ENCODE data around the gene GLYATL3. TPM values are rescaled to one million over a fixed set of nuclear protein-coding genes. Genes with fewer than 3 reads are reported as not detected.
"Not testable (repeated sequence)": the region's sequence is repeated elsewhere in the genome, so short reads cannot be mapped to it uniquely, and the experiment has no call there.

GLYATL3 gene
- polyA plus RNA-seq, 2 donors, result not detected

DNA sequence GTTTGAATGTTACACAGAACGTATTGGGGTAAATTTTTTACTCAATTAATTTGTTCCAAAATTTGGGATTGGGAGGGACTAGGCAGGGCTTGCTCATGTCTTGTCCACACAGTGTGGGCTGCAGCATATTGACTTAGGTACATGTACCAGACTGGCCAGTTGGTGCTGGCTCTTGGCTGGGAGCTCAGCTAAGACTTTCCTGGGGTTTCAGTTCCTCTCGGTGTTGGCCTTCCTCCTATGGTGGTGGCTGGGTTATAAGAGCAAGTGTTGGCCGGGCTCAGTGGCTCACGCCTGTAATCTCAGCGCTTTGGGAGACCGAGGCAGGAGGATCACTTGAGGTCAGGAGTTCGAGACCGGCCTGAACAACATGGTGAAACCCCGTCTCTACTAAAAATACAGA, 31.7 kb upstream of the GLYATL3 start:
- Histone ChIP-seq H3K9me3 (ENCODE audit: control insufficient read depth in 2 of 2, insufficient read depth in 1 of 2, low read depth in 1 of 2, low read length in 1 of 2) (no peaks in the 10 kb centered on the region), H3K27ac (ENCODE audit: low read depth in 2 of 2, low read length in 1 of 2) (no peak overlapping the region), H3K4me3 (ENCODE audit: low read depth in 1 of 2, low read length in 2 of 2) (no peak overlapping the region), H3K4me1 (ENCODE audit: control insufficient read depth in 2 of 2, insufficient read depth in 2 of 2, low read length in 1 of 2) (no peaks in the 10 kb centered on the region), H3K27me3 (ENCODE audit: control insufficient read depth in 1 of 2, insufficient read depth in 2 of 2, low read length in 2 of 2) (no peaks in the 10 kb centered on the region), H3K36me3 (ENCODE audit: control insufficient read depth in 2 of 2, insufficient read depth in 2 of 2, low read length in 1 of 2) (no peaks in the 10 kb centered on the region)
- 95 to 96% methylated on average over 9 of the region's 9 CpGs for WGBS, 2 donors

DNA sequence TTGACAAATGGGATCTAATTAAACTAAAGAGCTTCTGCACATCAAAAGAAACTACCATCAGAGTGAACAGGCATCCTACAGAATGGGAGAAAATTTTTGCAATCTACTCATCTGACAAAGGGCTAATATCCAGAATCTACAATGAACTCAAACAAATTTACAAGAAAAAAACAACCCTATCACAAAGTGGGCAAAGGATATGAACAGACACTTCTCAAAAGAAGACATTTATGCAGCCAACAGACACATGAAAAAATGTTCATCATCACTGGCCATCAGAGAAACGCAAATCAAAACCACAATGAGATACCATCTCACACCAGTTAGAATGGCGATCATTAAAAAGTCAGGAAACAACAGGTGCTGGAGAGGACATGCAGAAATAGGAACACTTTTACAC, 23.2 kb upstream of the GLYATL3 start:
- H3K4me3 ChIP-seq (ENCODE audit: low read depth in 1 of 2, low read length in 2 of 2), result not testable (repeated sequence)
- WGBS, 2 donors, result 79 to 86% methylated on average over 2 of the region's 2 CpGs

DNA sequence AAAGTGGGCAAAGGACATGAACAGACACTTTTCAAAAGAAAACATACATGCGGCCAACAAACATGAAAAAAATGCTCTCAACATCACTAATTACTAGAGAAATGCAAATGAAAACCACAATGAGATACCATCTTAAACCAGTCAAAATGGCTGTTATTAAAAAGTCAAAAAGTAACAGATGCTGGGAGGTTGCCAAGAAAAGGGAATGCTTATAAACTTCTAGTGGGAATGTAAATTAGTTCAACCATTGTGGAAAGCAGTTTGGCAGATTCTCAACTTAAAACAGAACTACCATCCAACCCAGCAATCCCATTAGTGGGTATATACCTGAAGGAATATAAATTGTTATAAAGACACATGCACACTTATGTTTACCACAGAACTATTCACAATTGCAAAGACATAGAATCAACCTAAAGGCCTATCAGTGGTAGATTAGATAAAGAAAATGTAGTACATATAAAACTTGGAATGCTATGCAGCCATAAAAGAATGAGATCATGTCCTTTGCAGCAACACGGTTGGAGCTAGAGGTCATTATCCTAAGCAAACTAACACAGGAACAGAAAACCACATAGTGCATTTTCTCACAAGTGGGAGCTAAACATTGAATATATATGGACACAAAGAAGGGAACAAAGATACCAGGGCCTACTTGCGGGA, 20.3 kb upstream of the GLYATL3 start:
- Histone ChIP-seq H3K27me3 (ENCODE audit: control insufficient read depth in 1 of 2, insufficient read depth in 2 of 2, low read length in 2 of 2) (no peaks in the 10 kb centered on the region), H3K36me3 (ENCODE audit: control insufficient read depth in 2 of 2, insufficient read depth in 2 of 2, low read length in 1 of 2) (peaks cover 0 to 3% of the 10 kb centered on the region in 2 donors), H3K27ac (ENCODE audit: low read depth in 2 of 2, low read length in 1 of 2) (no peak overlapping the region), H3K9me3 (ENCODE audit: control insufficient read depth in 2 of 2, insufficient read depth in 1 of 2, low read depth in 1 of 2, low read length in 1 of 2) (no peaks in the 10 kb centered on the region), H3K4me3 (ENCODE audit: low read depth in 1 of 2, low read length in 2 of 2) (no peak overlapping the region), H3K4me1 (ENCODE audit: control insufficient read depth in 2 of 2, insufficient read depth in 2 of 2, low read length in 1 of 2) (no peaks in the 10 kb centered on the region)
- 80 to 95% methylated on average over 3 of the region's 3 CpGs for WGBS, 2 donors

More for the DNA sequence above, 23.2 kb upstream of the GLYATL3 start:
- not testable (repeated sequence) for H3K9me3 ChIP-seq (ENCODE audit: control insufficient read depth in 2 of 2, insufficient read depth in 1 of 2, low read depth in 1 of 2, low read length in 1 of 2); H3K36me3 ChIP-seq (ENCODE audit: control insufficient read depth in 2 of 2, insufficient read depth in 2 of 2, low read length in 1 of 2); H3K27me3 ChIP-seq (ENCODE audit: control insufficient read depth in 1 of 2, insufficient read depth in 2 of 2, low read length in 2 of 2); H3K4me1 ChIP-seq (ENCODE audit: control insufficient read depth in 2 of 2, insufficient read depth in 2 of 2, low read length in 1 of 2); H3K27ac ChIP-seq (ENCODE audit: low read depth in 2 of 2, low read length in 1 of 2)

DNA sequence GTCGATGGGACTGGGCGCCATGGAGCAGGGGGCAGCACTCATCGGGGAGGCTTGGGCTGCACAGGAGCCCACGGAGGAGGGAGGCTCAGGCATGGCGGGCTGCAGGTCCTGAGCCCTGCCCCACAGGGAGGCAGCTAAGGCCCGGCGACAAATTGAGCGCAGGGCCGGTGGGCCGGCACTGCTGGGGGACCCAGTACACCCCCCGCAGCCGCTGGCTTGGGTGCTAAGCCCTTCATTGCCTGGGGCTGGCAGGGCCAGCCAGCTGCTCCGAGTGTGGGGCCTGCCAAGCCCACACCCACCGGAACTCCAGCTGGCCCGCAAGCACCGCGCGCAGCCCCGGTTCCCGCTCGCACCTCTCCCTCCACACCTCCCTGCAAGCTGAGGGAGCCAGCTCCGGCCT, 17.9 kb upstream of the GLYATL3 start:
- H3K4me1 ChIP-seq (ENCODE audit: control insufficient read depth in 2 of 2, insufficient read depth in 2 of 2, low read length in 1 of 2); H3K4me3 ChIP-seq (ENCODE audit: low read depth in 1 of 2, low read length in 2 of 2); H3K27me3 ChIP-seq (ENCODE audit: control insufficient read depth in 1 of 2, insufficient read depth in 2 of 2, low read length in 2 of 2); H3K27ac ChIP-seq (ENCODE audit: low read depth in 2 of 2, low read length in 1 of 2); H3K9me3 ChIP-seq (ENCODE audit: control insufficient read depth in 2 of 2, insufficient read depth in 1 of 2, low read depth in 1 of 2, low read length in 1 of 2); H3K36me3 ChIP-seq (ENCODE audit: control insufficient read depth in 2 of 2, insufficient read depth in 2 of 2, low read length in 1 of 2): not testable (repeated sequence)
- WGBS, 2 donors, result 98 to 99% methylated on average over 19 to 22 of the region's 22 CpGs

DNA sequence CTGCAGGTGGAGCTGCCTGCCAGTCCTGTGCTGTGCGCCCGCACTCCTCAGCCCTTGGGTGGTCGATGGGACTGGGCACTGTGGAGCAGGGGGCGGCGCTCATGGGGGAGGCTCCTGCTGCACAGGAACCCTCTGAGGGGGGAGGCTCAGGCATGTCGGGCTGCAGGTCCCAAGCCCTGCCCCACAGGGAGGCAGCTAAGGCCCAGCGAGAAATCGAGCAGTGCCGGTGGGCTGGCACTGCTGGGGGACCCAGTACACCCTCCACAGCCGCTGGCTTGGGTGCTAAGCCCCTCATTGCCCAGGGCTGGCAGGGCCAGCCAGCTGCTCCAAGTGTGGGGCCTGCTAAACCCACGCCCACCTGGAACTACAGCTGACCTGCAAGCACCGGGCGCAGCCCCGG, 16.3 kb upstream of the GLYATL3 start:
- not testable (repeated sequence) for H3K27me3 ChIP-seq (ENCODE audit: control insufficient read depth in 1 of 2, insufficient read depth in 2 of 2, low read length in 2 of 2); H3K36me3 ChIP-seq (ENCODE audit: control insufficient read depth in 2 of 2, insufficient read depth in 2 of 2, low read length in 1 of 2); H3K27ac ChIP-seq (ENCODE audit: low read depth in 2 of 2, low read length in 1 of 2); H3K4me1 ChIP-seq (ENCODE audit: control insufficient read depth in 2 of 2, insufficient read depth in 2 of 2, low read length in 1 of 2); H3K4me3 ChIP-seq (ENCODE audit: low read depth in 1 of 2, low read length in 2 of 2); H3K9me3 ChIP-seq (ENCODE audit: control insufficient read depth in 2 of 2, insufficient read depth in 1 of 2, low read depth in 1 of 2, low read length in 1 of 2)
- WGBS, 2 donors, result 94 to 95% methylated on average over 14 of the region's 14 CpGs

DNA sequence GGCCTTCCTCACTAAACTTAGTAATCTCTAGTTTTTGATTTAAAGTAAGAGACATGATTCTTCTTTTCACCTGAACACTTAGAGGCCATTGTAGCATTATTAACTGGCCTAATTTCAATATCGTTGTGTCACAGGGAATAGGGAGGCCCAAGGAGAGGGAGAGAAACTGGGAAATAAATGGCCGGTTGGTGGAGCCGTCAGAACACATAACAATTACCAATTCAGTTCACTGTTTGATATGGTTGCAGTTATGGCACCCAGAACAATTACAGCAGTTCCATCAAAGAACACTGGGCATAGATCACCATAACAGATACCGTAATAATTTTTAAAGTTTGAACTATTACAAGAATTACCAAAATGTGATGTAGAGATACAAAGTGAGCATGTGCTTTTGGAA, 9.1 kb upstream of the GLYATL3 start:
- H3K36me3 ChIP-seq (ENCODE audit: control insufficient read depth in 2 of 2, insufficient read depth in 2 of 2, low read length in 1 of 2), result peaks cover 0 to 2% of the 10 kb centered on the region in 2 donors
- H3K4me3 ChIP-seq (ENCODE audit: low read depth in 1 of 2, low read length in 2 of 2), result no peak overlapping the region
- no peaks in the 10 kb centered on the region for H3K27me3 ChIP-seq (ENCODE audit: control insufficient read depth in 1 of 2, insufficient read depth in 2 of 2, low read length in 2 of 2)
- no peak overlapping the region for H3K27ac ChIP-seq (ENCODE audit: low read depth in 2 of 2, low read length in 1 of 2)
- 94 to 96% methylated on average over 4 of the region's 4 CpGs for WGBS, 2 donors
- no peaks in the 10 kb centered on the region for H3K4me1 ChIP-seq (ENCODE audit: control insufficient read depth in 2 of 2, insufficient read depth in 2 of 2, low read length in 1 of 2)
- H3K9me3 ChIP-seq (ENCODE audit: control insufficient read depth in 2 of 2, insufficient read depth in 1 of 2, low read depth in 1 of 2, low read length in 1 of 2), result no peaks in the 10 kb centered on the region

DNA sequence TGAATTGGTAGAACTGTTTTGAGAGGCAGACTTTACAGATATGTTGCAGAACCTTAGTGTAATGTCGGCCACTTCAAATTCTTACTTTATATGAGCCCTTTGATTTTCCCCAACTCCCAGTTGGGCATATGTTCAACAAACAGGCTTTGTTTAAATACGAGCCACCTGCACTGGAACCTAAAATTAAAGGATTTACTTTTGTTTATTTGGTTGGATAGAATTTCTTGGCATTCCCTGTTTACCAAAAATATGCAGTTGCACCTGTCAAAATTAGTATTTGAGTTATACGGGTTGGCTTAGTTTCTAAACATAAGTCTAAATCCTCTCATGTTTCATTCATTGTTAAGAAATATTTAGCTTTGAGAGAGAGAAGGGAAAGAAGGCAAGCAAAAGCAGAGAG, 2.4 kb upstream of the GLYATL3 start:
- no peaks in the 10 kb centered on the region for H3K4me1 ChIP-seq (ENCODE audit: control insufficient read depth in 2 of 2, insufficient read depth in 2 of 2, low read length in 1 of 2)
- H3K4me3 ChIP-seq (ENCODE audit: low read depth in 1 of 2, low read length in 2 of 2), result no peak overlapping the region
- H3K27me3 ChIP-seq (ENCODE audit: control insufficient read depth in 1 of 2, insufficient read depth in 2 of 2, low read length in 2 of 2), result no peaks in the 10 kb centered on the region
- peaks cover 0 to 2% of the 10 kb centered on the region in 2 donors for H3K36me3 ChIP-seq (ENCODE audit: control insufficient read depth in 2 of 2, insufficient read depth in 2 of 2, low read length in 1 of 2)
- WGBS, 2 donors, result 41 to 58% methylated on average over 3 of the region's 3 CpGs
- H3K27ac ChIP-seq (ENCODE audit: low read depth in 2 of 2, low read length in 1 of 2), result no peak overlapping the region
- H3K9me3 ChIP-seq (ENCODE audit: control insufficient read depth in 2 of 2, insufficient read depth in 1 of 2, low read depth in 1 of 2, low read length in 1 of 2), result no peaks in the 10 kb centered on the region

DNA sequence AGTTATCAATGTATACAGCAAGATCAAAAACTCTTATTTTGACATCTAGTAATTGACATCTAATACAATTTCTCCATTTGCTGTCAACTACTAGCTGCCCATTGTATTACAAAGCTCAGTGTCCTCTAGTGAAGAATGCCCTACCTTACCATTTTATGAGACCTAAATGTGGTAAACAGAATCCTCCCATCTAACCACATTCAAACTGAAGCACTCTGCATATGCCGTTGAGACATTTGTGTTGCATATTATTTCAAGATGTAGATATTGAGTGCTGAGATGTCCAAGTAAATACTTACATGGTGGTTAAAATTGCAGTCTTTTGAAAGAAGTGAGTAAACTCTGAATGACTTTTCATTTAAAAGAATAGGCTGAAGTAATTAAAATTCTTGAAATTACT, 597 bp upstream of the GLYATL3 start:
- Histone ChIP-seq H3K36me3 (ENCODE audit: control insufficient read depth in 2 of 2, insufficient read depth in 2 of 2, low read length in 1 of 2) (no peaks in the 10 kb centered on the region), H3K27me3 (ENCODE audit: control insufficient read depth in 1 of 2, insufficient read depth in 2 of 2, low read length in 2 of 2) (no peaks in the 10 kb centered on the region), H3K4me3 (ENCODE audit: low read depth in 1 of 2, low read length in 2 of 2) (no peak overlapping the region), H3K4me1 (ENCODE audit: control insufficient read depth in 2 of 2, insufficient read depth in 2 of 2, low read length in 1 of 2) (no peaks in the 10 kb centered on the region), H3K27ac (ENCODE audit: low read depth in 2 of 2, low read length in 1 of 2) (no peak overlapping the region), H3K9me3 (ENCODE audit: control insufficient read depth in 2 of 2, insufficient read depth in 1 of 2, low read depth in 1 of 2, low read length in 1 of 2) (no peaks in the 10 kb centered on the region)
- 89 to 91% methylated on average over 1 of the region's 1 CpG for WGBS, 2 donors

DNA sequence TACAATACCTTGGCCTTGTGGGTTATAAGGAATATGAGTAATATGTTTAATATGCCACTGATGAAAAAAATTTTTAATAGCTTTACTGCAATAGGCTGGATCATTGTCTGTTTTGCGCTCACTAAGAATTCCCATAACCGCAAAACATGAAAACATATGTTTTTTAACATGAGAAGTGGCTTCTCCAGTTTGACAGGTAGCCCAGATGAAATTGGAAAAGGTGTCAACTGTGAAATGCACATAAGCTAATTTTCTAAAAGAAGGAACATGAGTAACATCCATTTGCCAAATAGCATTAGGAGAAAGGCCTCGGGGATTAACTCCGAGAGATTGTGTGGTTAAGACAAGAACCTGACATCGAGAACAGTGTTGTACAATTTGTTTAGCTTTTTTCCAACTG, 4.9 kb downstream of the GLYATL3 start:
- no peaks in the 10 kb centered on the region for H3K27me3 ChIP-seq (ENCODE audit: control insufficient read depth in 1 of 2, insufficient read depth in 2 of 2, low read length in 2 of 2)
- no peaks in the 10 kb centered on the region for H3K9me3 ChIP-seq (ENCODE audit: control insufficient read depth in 2 of 2, insufficient read depth in 1 of 2, low read depth in 1 of 2, low read length in 1 of 2)
- H3K27ac ChIP-seq (ENCODE audit: low read depth in 2 of 2, low read length in 1 of 2), result no peak overlapping the region
- no peak overlapping the region for H3K4me3 ChIP-seq (ENCODE audit: low read depth in 1 of 2, low read length in 2 of 2)
- 45 to 74% methylated on average over 5 of the region's 5 CpGs for WGBS, 2 donors
- H3K36me3 ChIP-seq (ENCODE audit: control insufficient read depth in 2 of 2, insufficient read depth in 2 of 2, low read length in 1 of 2), result no peaks in the 10 kb centered on the region
- no peaks in the 10 kb centered on the region for H3K4me1 ChIP-seq (ENCODE audit: control insufficient read depth in 2 of 2, insufficient read depth in 2 of 2, low read length in 1 of 2)

DNA sequence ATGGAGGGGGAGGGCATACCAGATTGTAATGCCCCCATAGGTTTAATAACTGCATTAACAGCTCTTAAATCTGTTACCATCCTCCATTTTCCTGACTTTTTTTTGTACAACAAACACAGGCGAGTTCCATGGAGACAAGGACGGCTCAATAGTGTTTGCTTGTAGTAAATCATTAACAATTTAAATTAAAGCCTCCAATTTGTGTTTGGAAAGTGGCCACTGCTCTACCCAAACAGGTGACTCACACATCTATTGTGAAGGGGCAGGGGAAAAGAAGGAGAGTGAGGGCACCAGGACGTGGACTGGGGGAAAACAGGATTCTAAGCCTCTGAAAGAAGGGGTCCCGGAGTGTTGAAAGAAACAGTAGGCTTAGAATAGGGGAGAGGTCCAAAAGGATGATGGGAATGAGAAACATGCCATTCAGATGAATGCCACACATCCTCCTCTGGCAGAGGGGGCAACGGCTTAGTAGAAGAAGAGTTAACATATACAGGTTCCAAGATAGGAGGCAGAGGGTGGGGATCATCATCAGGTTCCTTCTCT, 6.9 kb downstream of the GLYATL3 start:
- H3K27ac ChIP-seq (ENCODE audit: low read depth in 2 of 2, low read length in 1 of 2), result no peak overlapping the region
- no peaks in the 10 kb centered on the region for H3K27me3 ChIP-seq (ENCODE audit: control insufficient read depth in 1 of 2, insufficient read depth in 2 of 2, low read length in 2 of 2)
- no peaks in the 10 kb centered on the region for H3K4me1 ChIP-seq (ENCODE audit: control insufficient read depth in 2 of 2, insufficient read depth in 2 of 2, low read length in 1 of 2)
- no peaks in the 10 kb centered on the region for H3K9me3 ChIP-seq (ENCODE audit: control insufficient read depth in 2 of 2, insufficient read depth in 1 of 2, low read depth in 1 of 2, low read length in 1 of 2)
- H3K36me3 ChIP-seq (ENCODE audit: control insufficient read depth in 2 of 2, insufficient read depth in 2 of 2, low read length in 1 of 2), result no peaks in the 10 kb centered on the region
- no peak overlapping the region for H3K4me3 ChIP-seq (ENCODE audit: low read depth in 1 of 2, low read length in 2 of 2)
- WGBS, 2 donors, result 61 to 76% methylated on average over 5 of the region's 5 CpGs
